Stomach (tissue), 19 donors: ENCODE data around the gene ADGRE1. TPM values are rescaled to one million over a fixed set of nuclear protein-coding genes. Genes with fewer than 3 reads are reported as not detected.

Experiments
- DNase-seq, 2 donors: peaks; one replicate each; pipeline versions ENCODE4 v3.0.0 to v3.0.0-alpha.2; 2013 to 2019
- H3K27ac ChIP-seq, 5 donors: fragments of 200-600 bp in 4 of 5; sonication (generic) in 4 of 5; one replicate each; pipeline ENCODE4 v1.5.1; 2013 to 2019; ENCODE audit warnings: mild to moderate bottlenecking in 1 of 5, moderate library complexity in 1 of 5
- H3K27me3 ChIP-seq, 3 donors: fragments of 200-600 bp; sonication (generic); one replicate each; pipeline ENCODE4 v1.5.1; 2017 to 2019; ENCODE audit warnings: mixed run types in 1 of 3
- H3K36me3 ChIP-seq, 4 donors: fragments of 200-600 bp; sonication (generic); 1 replicate in 3 of 4; 2 replicates in 1 of 4; pipeline ENCODE4 v1.5.1; 2016 to 2019
- H3K4me1 ChIP-seq, 4 donors: fragments of 200-600 bp; sonication (generic); one replicate each; pipeline ENCODE4 v1.5.1; 2016 to 2019
- H3K4me3 ChIP-seq, 4 donors: fragments of 200-600 bp; sonication (generic) in 3 of 4; one replicate each; pipeline ENCODE4 v1.5.1; 2016 to 2019; ENCODE audit warnings: mild to moderate bottlenecking in 1 of 4
- H3K9me3 ChIP-seq, 4 donors: fragments of 200-600 bp; sonication (generic); one replicate each; pipeline ENCODE4 v1.5.1; 2016 to 2019
- CTCF ChIP-seq, 7 experiments: fragments of 450-650 bp in 4 of 7; fragments of 200-600 bp in 3 of 7; sonication (generic) in 3 of 7; IDR thresholded peaks; one replicate each; pipeline ENCODE4 v1.5.1; 2016 to 2019; ENCODE audit warnings: antibody characterized with exemption in 7 of 7, control low read depth in 2 of 7, mild to moderate bottlenecking in 1 of 7
- EP300 ChIP-seq: sonication (generic); formaldehyde crosslinking; IDR thresholded peaks from one replicate; pipeline ENCODE4 v1.6.1; 2017; ENCODE audit warnings: antibody characterized with exemption
- POLR2A ChIP-seq, 4 donors: fragments of 450-650 bp; IDR thresholded peaks; one replicate each; pipeline ENCODE4 v1.6.1; 2016; ENCODE audit warnings: antibody characterized with exemption in 4 of 4, control low read depth in 2 of 4, mild to moderate bottlenecking in 1 of 4, moderate library complexity in 1 of 4
- POLR2AphosphoS5 ChIP-seq, 3 donors: sonication (generic); formaldehyde crosslinking; IDR thresholded peaks; one replicate each; pipeline ENCODE4 v1.6.1; 2016; ENCODE audit warnings: antibody characterized with exemption in 3 of 3
- WGBS, 5 donors: extraction: QIAGEN DNeasy Blood & Tissue Kit in 3 of 5; methylation state at CpG; one replicate each; pipeline versions ENCODE4 v1.1.5 to v1.1.7; 2013 to 2018; 5-methylcytosine and 5-hydroxymethylcytosine counted together
- intact Hi-C: fragments of 100-400 bp; cut with DNase I; formaldehyde crosslinking; loops from one replicate; pipeline ENCODE4 v1.15.1; 2023; ENCODE audit warnings: low total_unique reads
- long read RNA-seq, 10 donors: transcript quantifications; one replicate each; lab custom pipeline, GENCODE V29; 2026
- polyA plus RNA-seq, 3 donors: library from polyadenylated mRNA; stranded (reverse); fragments of 200-250 nt; gene quantifications; one replicate each; pipeline ENCODE4 v1.2.3, GENCODE V29; 2013
- total RNA-seq, 5 donors: library from RNA; depleted of rRNA; stranded (reverse); fragments of >200 nt; gene quantifications; one replicate each; pipeline versions ENCODE4 v1.1.0 to v1.2.3, GENCODE V29; 2014 to 2016
- donor health status: healthy with polysubstance abuse.
- donor health status: Bipolar disorder and iron deficiency.
- donor health status: healthy.

ADGRE1 gene
- total RNA-seq (1 to 10 TPM in 1 of 5 donors, under 1 TPM in 1, not detected in 3; 0.37 to 5.8 TPM), polyA plus RNA-seq (under 1 TPM in 2 of 3 donors, not detected in 1; 0.30 to 0.44 TPM)
- long read RNA-seq, donor 1, result 0 reads
- long read RNA-seq, donor 2, result 0 reads
- long read RNA-seq, donor 3, result 0 reads
- long read RNA-seq, donor 4, result 0 reads
- long read RNA-seq, donor 5, result 0 reads
- long read RNA-seq, donor 6, result 0 reads
- long read RNA-seq, donor 7, result 0 reads
- long read RNA-seq, donor 8, result 0 reads
- long read RNA-seq, donor 9, result 0 reads
- long read RNA-seq, donor 10, result 0 reads

GRCh38 chr19:6887316-6887715 is at the start of gene ADGRE1:
TSS of gene ADGRE1 (plus strand) at chr19:6887579. CDS start at chr19:6887609, 30 bp downstream.
- Histone ChIP-seq H3K4me1 (no peaks in the 10 kb centered on the region), H3K4me3 (no peak within 1 kb of the TSS), H3K9me3 (peaks cover 0 to 17% (median 12%) of the 10 kb centered on the region in 4 donors), H3K27me3 (peaks cover 0 to 11% (median 0%) of the 10 kb centered on the region in 3 donors), H3K36me3 (no peaks in the 10 kb centered on the region), H3K27ac (peak within 1 kb of the TSS in 1 of 5 donors; percentile 31)
- intact Hi-C loops, result no loop called here
- 63 to 78% (median 72%) methylated on average over 4 of the region's 4 CpGs for WGBS, 5 donors
- TF ChIP-seq POLR2A (IDR thresholded peaks at IDR 0.05) (no peak), CTCF (IDR thresholded peaks at IDR 0.05) (no peak), POLR2AphosphoS5 (IDR thresholded peaks at IDR 0.05) (no peak), EP300 (no peak)
- DNase-seq, result no peak

GRCh38 chr19:6838062-6838655 is 49.2 kb upstream of the ADGRE1 start:
- no peak overlapping the region for H3K27ac ChIP-seq
- TF ChIP-seq POLR2A (IDR thresholded peaks at IDR 0.05), result no peak
- no peak for TF ChIP-seq CTCF (IDR thresholded peaks at IDR 0.05)
- no peak for TF ChIP-seq POLR2AphosphoS5 (IDR thresholded peaks at IDR 0.05)
- no peak for TF ChIP-seq EP300
- H3K9me3 ChIP-seq, result no peaks in the 10 kb centered on the region
- WGBS, 5 donors, result 83 to 89% (median 85%) methylated on average over 3 of the region's 3 CpGs
- peaks cover 0 to 22% (median 0%) of the 10 kb centered on the region in 4 donors for H3K36me3 ChIP-seq
- H3K4me1 ChIP-seq, result no peaks in the 10 kb centered on the region
- intact Hi-C loops, result no loop called here
- H3K4me3 ChIP-seq, result no peak overlapping the region
- H3K27me3 ChIP-seq, result no peaks in the 10 kb centered on the region
- DNase-seq, result no peak

- 73 to 86% (median 78%) methylated on average over 5 of the region's 5 CpGs for WGBS, 5 donors
- DNase-seq, result no peak
- Histone ChIP-seq H3K27me3 (no peaks in the 10 kb centered on the region), H3K9me3 (no peaks in the 10 kb centered on the region), H3K36me3 (peaks cover 0 to 12% (median 0%) of the 10 kb centered on the region in 4 donors), H3K4me1 (no peaks in the 10 kb centered on the region), H3K27ac (no peak overlapping the region), H3K4me3 (no peak overlapping the region)
- no peak for TF ChIP-seq CTCF (IDR thresholded peaks at IDR 0.05)
- no peak for TF ChIP-seq POLR2AphosphoS5 (IDR thresholded peaks at IDR 0.05)
- TF ChIP-seq EP300, result no peak
- no peak for TF ChIP-seq POLR2A (IDR thresholded peaks at IDR 0.05)
- intact Hi-C loops, result no loop called here
Observed at GRCh38 chr19:6842871-6843607, 44.3 kb upstream of the ADGRE1 start.

DNA sequence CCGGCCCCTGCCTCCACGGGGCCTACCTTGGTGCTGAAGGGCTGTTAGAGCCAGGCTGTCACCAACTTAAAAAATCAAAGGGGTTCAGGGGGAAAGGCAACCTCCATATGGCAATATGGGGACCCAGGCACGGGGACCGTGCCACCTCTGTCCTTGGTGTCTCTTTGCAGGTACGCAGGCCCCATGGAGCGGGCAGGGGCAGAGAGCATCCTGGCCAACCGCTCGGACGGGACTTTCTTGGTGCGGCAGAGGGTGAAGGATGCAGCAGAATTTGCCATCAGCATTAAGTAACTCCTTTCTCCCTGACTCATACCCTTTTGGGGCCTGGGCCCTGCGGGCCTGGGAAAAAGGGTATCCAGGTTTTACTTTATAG is 39.6 kb upstream of the ADGRE1 start:
- no peak overlapping the region for H3K4me3 ChIP-seq
- TF ChIP-seq POLR2AphosphoS5 (IDR thresholded peaks at IDR 0.05) (no peak), EP300 (no peak), CTCF (IDR thresholded peaks at IDR 0.05) (no peak), POLR2A (IDR thresholded peaks at IDR 0.05) (no peak)
- H3K4me1 ChIP-seq, result no peaks in the 10 kb centered on the region
- peaks cover 0 to 12% (median 0%) of the 10 kb centered on the region in 4 donors for H3K36me3 ChIP-seq
- 87 to 92% (median 91%) methylated on average over 7 to 11 of the region's 11 CpGs for WGBS, 5 donors
- H3K27me3 ChIP-seq, result no peaks in the 10 kb centered on the region
- H3K9me3 ChIP-seq, result no peaks in the 10 kb centered on the region
- no peak for DNase-seq
- H3K27ac ChIP-seq, result no peak overlapping the region
- intact Hi-C loops, result no loop called here
